Activated CD4-positive, alpha-beta T cell treated with anti-CD3 and anti-CD28 coated beads, Interleukin-2, amount 50 U/mL, for 16 hours (primary cell): Measurements from ENCODE around the gene RNPEPL1.
A peak's percentile ranks its signal among the peaks of the same experiment; 100 is the strongest.
"Not testable (repeated sequence)": the region's sequence is repeated elsewhere in the genome, so short reads cannot be mapped to it uniquely, and the experiment has no call there.

Source experiments
- DNase-seq: peaks from one replicate; pipeline ENCODE4 v3.0.0-alpha.2; 2020

The RNPEPL1 gene, protein sequence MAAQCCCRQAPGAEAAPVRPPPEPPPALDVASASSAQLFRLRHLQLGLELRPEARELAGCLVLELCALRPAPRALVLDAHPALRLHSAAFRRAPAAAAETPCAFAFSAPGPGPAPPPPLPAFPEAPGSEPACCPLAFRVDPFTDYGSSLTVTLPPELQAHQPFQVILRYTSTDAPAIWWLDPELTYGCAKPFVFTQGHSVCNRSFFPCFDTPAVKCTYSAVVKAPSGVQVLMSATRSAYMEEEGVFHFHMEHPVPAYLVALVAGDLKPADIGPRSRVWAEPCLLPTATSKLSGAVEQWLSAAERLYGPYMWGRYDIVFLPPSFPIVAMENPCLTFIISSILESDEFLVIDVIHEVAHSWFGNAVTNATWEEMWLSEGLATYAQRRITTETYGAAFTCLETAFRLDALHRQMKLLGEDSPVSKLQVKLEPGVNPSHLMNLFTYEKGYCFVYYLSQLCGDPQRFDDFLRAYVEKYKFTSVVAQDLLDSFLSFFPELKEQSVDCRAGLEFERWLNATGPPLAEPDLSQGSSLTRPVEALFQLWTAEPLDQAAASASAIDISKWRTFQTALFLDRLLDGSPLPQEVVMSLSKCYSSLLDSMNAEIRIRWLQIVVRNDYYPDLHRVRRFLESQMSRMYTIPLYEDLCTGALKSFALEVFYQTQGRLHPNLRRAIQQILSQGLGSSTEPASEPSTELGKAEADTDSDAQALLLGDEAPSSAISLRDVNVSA

DNA sequence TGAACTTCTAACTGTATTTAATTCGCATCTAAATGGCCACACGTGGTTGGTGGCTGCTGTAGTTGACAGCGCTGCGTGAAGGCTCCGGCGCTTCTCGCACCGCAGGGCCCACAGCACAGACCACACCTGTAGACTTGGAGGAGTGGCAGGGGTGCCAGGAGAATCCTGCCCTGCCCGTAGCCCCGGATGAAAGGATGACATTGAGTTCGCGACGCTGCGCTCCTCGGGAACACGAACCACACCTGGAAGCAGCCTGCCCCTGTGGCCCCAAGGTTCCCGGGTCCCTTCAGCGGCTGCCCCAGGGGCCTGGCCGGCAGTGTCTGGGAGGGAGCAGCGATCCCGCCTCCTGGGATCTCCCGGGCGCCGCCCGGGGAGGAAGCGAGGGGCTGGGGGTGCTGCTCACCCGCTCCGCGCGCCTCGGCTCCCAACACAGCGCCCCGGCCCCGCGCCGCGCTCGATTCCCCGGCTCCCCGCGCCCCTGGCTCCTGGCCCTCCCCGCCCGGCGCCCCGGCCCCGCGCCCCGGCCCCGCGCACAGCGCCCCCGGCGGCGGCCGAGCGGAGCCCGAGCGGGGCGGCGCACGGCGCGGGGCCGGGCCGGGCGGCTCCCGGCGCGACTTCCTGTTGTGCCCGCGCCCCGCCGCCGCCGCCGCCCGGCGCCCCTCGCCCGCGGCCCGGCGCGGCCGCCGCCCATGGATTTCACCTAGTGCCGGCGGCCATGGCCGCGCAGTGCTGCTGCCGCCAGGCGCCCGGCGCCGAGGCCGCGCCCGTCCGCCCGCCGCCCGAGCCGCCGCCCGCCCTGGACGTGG lies at the start of gene RNPEPL1:
TSS of gene RNPEPL1 (plus strand) at position 613 of the 806 bp plus-strand sequence. CDS start at position 716, 103 bp downstream.
- peak; percentile 43 for DNase-seq

DNA sequence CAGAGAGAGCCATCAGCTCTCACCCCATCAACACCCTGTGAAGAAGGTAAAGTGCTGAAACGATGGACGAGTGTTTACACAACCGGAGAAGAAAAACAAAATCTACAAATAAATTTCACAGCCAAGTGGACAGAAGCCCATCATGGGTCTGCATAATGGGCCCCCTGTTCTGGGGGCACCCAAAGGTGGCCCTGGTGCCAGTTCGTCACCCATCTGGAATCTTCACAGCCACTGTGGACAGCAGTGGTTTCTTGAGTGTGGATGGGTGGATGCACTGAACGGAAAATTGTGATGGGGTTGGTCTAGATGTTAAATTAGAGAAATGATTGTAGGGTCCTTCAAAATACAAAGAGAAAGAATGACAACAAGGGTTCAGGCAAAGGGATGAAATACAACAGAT lies 49.3 kb upstream of the RNPEPL1 start:
- no peak for DNase-seq

DNA sequence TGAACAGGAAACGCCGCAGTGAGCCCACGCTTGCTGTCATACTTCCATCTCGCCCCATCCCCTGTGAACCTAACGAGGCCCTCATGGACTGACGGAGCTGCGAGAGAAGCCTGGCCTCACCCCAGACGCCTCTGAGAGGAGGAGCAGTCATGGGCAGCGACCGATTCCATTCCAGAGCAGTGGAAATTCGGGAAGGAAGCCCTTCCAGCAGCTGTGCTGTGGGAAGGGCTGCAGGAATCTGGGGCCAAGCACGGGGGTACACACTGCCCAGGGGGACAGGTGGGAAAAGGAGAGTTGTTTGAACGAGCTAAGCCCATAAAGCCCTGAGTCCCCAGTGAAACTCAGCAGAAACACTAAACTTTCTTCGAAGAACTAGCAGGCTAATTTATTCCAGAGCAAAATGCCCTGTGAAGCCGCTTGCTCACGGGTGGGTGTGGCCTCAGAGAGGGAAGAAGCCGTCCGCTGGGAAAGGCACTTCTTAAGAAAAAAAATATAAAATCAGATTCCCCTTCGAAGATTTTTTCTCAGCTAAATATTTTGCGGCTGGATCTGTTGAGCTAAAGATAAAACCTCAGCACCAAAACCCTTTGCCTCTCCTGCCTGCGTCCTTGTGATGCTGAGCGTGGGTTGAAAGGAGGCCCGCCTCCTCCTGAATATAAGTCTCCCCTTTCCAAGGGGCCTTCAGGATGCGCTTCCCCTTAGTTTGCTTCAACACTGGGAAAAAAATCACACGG lies 48.7 kb upstream of the RNPEPL1 start:
- no peak for DNase-seq

DNA sequence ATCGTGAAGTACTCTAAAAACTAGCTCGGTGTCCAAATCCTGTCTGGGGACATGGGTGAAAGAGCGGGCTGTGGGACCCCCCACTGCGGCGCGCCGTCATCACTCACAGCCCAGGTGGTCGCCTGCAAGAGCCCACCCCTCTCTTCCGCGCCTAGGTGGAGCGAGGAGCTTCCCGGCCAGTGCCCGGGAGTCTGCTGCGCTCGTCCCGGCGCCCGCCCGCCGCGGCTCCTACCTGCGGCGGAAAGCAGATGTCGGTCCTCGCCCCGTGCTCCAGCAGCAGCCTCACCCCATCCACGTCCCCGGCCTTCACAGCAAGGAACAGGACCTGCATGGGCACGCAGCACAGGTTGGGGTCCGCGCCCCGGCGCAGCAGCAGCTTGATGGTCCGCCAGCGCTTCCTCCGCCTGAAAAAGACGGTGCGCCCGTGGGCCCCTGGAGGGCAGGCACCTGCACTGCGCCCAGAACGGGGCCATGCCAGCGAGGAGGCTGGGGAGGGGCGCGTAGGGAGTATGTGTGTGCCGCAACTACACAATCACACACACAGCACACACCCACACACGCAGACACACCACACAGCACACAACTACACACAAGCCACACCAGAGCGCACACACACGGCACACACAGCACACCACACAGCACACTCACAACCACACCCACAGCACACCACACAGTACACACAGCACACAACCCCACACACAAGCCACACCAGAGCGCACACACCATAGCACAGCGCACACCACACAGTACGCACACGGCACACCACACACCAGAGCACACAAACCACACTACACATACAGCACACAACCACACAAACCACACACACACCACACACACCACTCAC lies 47.9 kb upstream of the RNPEPL1 start:
- DNase-seq, result no peak

DNA sequence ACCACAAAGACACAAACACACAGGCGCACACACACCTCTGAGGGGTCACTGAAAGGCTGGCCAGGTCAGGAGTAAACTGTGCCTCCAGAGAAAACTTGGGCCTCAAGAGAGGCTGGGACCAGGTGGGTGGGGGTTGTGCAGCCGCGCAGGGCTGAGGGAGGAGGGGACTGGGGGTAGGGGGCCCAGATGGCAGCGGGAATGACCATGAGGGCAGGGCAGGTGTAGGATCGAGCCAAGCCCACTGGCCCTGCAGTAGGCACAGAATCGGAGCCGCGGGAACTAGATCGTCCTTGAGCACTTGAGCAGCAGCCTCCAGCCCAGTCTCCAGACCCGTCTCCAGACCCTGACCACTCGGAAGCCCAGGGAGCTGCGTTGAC lies 47.3 kb upstream of the RNPEPL1 start:
- no peak for DNase-seq

DNA sequence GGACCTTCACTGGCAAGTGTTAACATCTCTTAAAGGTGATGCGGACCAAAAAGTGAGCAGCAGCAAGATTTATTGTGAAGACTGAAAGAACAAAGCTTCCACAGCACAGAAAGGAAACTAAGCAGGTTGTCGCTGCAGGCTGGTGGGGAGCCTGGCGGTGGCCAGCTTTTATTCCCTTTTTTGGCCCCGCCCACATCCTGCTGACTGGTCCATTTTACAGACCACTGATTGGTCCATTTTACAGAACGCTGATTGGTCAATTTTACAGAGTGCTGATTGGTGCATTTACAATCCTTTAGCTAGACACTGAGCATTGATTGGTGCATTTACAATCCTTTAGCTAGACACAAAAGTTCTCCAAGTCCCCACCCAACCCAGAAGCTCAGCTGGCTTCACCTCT lies 46.4 kb upstream of the RNPEPL1 start:
- not testable (repeated sequence) for DNase-seq

DNA sequence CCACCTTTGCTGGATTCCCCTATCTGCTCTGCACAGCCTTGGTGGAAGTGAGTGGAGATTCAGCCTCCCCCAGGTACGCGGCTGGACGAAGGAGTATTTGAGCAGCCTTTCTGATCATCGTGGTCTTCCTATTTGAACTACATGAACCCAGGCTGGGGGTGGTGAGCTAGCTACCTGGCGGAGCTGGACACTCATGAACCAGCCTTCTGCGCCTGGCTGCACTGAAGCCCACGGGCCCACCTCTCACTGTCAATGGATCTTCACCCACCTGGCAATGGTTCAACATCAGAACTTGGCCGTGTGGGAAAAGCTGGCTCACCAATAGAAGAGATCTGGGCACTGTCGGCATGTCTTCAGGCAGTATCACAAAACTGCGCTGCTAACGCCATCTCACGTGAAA lies 45.9 kb upstream of the RNPEPL1 start:
- DNase-seq, result no peak

DNA sequence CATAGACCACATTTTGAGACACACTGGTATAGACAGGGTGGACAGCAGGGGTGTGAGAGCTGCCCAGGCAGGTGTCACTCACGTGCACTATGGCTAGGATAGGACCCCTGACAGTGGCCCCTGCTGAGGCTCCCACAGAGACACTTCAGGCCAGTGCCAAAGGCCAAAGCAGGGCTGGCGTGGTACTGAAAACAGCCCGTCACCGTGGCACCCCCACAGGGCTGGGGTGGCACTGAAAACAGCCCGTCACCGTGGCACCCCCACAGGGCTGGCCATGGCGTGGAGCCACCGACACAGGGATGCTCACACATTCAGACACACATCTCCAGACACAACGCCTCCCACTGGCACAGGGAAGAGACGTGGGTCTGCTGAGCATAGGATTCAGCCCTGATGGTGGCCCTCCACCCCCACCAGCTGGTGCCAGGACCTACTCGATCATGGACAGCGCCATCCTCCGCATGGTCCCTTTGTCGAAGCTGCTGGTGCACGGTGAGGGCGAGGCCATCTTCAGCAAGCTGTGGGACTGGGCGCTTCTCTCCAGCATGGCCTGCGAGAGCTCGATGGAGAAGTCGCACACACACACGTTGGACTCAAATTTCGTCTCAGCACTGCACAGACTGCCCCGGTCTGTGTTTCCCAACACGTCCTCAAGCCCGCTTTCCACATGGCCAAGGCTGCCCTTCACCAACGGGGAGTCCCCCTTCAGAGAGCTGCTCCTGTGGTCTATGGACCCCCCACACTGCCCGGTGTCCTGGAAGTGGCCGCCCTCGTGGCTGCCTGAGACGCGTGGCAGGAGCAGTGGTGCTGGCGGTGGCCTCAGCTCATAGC lies 44.6 kb upstream of the RNPEPL1 start:
- DNase-seq, result no peak

DNA sequence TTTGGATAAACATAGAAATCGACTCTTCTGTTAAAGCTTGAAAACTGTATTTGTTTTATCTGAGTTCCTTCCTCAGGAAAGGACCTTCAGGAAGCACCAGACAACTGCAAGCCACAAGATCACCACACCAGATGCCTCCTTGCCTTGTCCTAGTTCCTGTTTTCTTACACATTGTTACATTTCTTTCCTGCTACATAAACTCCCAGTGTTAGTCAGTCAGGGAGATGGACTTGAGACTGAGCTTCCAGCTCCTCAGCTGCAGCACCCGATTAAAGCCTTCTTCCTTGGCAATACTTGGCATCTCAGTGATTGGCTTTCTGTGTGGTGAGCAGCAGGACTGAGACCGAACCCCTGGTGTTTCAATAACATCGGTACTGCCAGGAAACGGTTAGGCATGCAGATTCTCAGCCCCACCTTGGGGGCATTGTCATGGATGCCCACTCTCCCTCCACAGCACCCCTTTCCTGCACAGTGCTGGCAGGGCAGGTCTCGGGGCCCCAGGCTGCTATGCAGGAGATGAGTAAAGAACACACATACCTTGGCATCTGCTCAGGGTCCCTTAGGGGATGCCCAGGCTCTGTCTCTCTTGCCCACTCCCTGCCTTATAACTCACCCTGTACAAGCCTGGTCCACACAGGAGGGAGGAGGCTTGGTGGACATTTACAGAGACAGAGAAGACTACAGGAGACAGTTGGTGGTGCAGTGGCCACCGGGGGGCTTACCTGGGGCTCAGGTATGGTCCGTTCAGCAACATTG lies 43.1 kb upstream of the RNPEPL1 start:
- DNase-seq, result no peak

DNA sequence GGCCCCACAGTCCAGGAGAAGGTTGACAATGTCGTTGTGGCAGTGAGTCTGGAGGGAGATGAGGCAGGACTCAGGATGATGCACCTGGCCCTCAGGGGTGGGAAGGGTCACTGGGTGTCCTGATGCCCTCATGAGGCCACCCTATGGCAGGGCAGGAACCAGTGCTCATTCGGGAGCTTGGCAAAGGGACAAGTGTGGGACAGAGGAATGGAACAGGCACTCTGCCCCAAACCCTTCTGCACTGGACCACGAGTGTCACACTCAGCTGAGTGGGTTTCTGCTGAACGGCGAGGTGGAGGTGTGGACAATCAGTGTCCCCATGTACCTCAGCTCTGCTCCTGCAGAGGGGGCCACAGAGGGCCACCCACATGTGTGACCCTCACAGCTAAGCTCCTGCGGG lies 42.5 kb upstream of the RNPEPL1 start:
- no peak for DNase-seq

DNA sequence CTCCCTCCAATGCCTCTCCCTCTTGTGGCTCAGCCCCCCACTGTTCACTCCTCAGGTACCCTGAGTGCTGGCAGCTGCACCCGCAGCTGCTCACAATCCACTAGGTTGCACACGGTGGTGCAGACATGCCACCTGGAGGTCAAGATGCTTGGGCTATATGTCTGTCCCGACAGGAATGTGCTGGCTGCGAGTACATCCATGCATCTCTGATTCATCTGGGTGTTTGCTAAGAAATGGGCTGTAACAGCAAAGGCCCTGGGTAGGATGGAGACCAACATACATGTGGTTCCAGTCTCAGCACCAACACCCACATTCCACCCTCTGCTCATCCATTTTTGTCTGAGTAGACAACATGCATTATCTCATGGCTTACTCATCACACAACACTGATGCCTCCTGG lies 41.8 kb upstream of the RNPEPL1 start:
- DNase-seq, result no peak

DNA sequence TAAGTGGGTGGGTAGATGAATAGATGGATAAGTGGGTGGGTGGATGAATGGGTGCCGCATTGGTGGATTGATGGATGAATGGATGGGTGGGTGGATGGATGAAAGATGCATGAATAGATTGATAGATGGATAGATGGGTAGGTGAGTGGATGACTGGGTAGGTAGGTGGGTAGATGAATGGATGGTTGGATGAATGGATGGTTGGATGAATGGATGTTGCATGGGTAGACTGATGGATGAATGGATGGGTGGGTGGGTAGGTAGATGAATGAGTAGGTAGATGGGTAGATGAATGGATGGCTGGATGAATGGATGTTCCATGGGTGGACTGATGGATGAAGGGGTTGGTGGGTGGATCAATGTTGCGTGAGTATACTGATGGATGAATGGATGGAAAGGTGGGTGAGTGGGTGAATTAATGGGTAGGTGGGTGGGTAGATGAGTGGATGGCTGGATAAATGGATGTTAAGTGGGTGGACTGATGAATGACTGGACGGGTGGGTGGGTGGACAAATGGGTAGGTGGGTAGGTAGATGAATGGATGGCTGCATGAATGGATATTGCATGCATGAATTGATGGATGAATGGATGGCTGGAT lies 41.0 kb upstream of the RNPEPL1 start:
- DNase-seq, result no peak

DNA sequence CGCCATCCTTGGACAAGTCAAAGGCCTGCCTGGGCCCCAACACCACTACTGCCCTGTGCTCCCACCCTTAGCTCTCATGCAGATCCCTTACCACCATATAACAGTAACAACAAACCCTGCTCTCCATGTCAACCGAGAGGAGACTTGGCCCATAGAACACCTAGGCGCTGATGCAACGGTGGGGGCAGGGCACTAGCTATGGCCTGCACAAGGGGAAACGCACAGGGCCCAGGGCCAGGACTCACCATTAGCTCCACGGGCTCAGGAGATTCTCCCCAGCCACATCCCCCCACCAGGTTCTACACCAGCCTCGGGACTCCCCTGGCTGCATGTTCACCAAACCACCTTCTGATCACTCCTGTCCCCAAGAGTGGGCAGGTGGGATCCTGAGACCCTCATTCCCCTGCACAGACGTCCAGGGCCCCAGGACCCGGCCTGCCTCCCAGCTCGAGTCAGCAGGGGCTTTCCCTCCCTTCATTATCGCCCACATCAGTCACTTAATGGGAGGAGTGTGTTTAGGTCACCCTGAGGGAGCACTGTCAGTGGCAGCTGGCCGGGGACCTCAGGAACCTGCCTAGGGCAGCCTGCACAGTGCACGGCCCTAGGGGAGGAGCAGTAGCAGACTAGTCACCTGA lies 39.8 kb upstream of the RNPEPL1 start:
- no peak for DNase-seq

DNA sequence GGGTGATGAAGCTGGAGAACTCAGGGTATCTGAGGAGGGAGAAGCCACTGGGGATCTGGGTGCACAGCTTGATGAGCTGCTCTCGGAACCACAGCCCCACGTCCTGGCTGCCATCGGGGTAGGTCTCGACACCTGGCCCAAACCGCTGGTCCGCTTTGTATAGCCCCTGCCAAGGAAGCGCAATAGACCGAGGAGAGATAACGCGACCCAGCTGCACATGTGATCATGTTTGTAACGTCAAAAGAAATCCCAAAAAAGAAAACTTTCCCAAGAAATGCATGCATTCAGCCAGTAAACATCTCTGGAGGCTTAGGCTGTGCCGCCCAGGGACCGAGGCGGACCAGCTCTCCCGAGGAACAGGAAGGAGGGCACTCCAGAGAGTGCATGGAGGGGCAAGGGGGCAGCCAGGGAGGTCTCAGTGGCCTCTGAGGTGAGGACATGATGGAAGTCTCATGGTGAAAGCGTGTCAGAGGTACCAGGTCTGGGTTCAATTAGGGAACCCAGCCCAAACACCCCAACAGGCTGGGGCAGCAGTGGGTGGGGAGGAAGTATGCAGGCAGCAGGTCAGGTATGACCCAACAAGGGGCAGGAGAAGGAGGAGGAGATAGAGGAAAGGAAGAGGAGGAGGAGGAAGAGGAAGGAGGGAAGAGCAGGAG lies 38.8 kb upstream of the RNPEPL1 start:
- DNase-seq, result no peak

DNA sequence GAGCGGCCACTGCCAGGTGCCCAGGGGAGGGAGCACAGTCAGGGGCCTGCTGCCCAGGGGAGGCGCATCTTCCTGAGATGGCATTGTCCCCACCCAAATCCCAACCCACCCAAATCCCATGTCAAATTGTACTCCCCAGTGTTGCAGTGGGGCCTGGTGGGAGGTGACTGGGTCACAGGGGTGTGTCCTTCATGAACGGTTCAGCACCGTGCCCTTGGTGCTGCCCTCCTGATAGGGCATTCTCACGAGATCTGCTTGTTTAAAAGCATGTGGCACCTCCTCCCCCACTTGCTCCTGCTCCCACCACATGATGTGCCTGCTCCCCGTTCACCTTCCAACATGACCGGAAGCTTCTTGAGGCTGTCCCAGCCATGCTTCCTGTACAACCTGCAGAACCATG lies 38.1 kb upstream of the RNPEPL1 start:
- no peak for DNase-seq

DNA sequence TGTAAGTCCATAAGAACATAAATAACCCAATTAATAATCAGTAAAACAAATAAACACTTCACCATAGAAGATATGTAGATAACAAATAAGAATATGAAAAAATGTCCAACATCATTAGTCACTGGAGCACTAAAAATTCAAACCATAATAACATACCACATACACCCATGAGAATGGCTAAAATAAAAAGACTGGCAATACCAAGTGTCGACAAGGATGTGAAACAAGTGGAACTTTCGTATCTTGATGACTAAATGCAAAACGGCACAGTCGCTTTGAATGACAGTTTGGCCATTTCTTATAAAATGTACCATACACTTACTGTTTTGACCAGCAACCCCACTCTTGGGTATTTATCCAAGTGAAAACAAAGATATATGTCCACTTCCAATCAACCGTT lies 37.2 kb upstream of the RNPEPL1 start:
- no peak for DNase-seq

DNA sequence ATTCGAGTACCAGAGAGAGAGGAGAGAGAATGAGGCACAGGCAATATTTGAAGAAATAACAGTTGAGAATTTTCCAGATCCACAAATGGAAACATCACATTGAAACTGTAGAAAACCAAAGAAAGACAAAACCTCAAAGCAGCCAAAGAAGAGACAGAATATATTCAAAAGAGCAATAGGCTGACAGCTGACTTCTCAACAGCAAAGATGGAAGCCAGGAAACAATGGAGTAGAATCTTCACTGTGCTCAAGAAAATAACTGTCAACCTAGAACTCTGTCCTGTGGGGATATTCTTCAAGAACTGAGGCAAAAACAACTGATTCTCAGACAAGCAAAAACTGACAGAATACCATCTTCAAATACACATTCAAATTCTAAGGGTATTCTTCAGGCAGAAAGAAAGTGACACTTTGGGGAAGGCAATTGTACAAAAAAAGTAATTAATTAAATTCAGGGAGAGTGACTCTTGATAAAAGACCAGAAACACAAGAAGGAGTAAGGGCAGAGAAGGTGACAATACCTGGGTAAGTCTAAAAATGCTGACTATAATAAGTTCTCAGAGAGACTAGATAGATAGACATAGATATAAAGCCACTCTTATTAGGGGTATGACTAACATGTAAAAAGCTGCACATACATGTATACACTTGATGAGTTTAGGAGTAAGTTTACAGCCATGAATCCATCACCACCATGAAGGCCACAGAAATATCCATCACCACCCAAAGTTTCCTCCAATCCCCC lies 36.1 kb upstream of the RNPEPL1 start:
- DNase-seq, result no peak
